PC-3 (cell line): ENCODE data around the gene RELA.

ENCODE experiments used
- EZH2 ChIP-seq: fragments of 300-600 bp; sonication (generic); IDR thresholded peaks from one replicate; pipeline ENCODE4 v1.6.1; 2017; ENCODE audit warnings: antibody characterized with exemption, mild to moderate bottlenecking, low read length; ENCODE audit not compliant: unreplicated experiment
- EZH2phosphoT487 ChIP-seq: fragments of 300-600 bp; sonication (generic); IDR thresholded peaks from 2 replicates; pipeline ENCODE4 v1.6.1; 2018; ENCODE audit warnings: mild to moderate bottlenecking, antibody characterized with exemption, low read length, borderline replicate concordance
- TF ChIP-seq, protein P1 (sequence below): fragments of 300-600 bp; sonication (generic); conservative IDR thresholded peaks from 2 replicates; pipeline ENCODE4 v1.5.1; 2017; ENCODE audit warnings: antibody characterized with exemption, low read depth, mild to moderate bottlenecking, low read length

GRCh38 chr11:65627202-65627601, 35.5 kb downstream of the RELA start:
- TF ChIP-seq, protein P1, sequence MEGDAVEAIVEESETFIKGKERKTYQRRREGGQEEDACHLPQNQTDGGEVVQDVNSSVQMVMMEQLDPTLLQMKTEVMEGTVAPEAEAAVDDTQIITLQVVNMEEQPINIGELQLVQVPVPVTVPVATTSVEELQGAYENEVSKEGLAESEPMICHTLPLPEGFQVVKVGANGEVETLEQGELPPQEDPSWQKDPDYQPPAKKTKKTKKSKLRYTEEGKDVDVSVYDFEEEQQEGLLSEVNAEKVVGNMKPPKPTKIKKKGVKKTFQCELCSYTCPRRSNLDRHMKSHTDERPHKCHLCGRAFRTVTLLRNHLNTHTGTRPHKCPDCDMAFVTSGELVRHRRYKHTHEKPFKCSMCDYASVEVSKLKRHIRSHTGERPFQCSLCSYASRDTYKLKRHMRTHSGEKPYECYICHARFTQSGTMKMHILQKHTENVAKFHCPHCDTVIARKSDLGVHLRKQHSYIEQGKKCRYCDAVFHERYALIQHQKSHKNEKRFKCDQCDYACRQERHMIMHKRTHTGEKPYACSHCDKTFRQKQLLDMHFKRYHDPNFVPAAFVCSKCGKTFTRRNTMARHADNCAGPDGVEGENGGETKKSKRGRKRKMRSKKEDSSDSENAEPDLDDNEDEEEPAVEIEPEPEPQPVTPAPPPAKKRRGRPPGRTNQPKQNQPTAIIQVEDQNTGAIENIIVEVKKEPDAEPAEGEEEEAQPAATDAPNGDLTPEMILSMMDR: no peak
- no peak for TF ChIP-seq EZH2
- TF ChIP-seq EZH2phosphoT487: no peak
